Measurements from ENCODE around the gene ABHD17A. TPM values are rescaled to one million over a fixed set of nuclear protein-coding genes. Genes with fewer than 3 reads are reported as not detected.
A peak's percentile ranks its signal among the peaks of the same experiment; 100 is the strongest.

ABHD17A gene
- total RNA-seq, 6 experiments from 2014 or later: 20.4 to 49.5 (median 23.5) TPM

DNA sequence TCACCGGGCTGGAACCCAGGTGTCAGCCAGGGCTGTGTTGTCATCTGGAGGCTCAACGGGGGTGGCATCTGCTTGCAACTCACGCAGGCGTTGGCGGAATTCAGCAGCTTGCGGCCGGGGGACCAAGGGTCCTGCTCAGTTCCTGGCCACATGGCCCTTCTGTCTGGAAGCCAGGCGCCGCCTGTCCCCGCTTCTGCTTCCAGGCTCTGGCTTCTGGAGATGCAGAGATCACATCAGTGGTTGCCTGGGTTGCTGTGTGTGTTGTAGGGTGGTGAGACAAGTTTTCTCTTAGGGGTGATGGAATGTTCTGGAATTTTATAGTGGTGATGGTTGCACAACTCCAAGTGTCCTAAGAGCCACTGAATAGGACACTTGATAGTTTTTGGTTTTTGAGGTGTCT lies 24.9 kb upstream of the ABHD17A start:
- TF ChIP-seq, protein P1, sequence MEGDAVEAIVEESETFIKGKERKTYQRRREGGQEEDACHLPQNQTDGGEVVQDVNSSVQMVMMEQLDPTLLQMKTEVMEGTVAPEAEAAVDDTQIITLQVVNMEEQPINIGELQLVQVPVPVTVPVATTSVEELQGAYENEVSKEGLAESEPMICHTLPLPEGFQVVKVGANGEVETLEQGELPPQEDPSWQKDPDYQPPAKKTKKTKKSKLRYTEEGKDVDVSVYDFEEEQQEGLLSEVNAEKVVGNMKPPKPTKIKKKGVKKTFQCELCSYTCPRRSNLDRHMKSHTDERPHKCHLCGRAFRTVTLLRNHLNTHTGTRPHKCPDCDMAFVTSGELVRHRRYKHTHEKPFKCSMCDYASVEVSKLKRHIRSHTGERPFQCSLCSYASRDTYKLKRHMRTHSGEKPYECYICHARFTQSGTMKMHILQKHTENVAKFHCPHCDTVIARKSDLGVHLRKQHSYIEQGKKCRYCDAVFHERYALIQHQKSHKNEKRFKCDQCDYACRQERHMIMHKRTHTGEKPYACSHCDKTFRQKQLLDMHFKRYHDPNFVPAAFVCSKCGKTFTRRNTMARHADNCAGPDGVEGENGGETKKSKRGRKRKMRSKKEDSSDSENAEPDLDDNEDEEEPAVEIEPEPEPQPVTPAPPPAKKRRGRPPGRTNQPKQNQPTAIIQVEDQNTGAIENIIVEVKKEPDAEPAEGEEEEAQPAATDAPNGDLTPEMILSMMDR (IDR thresholded peaks at IDR 0.05): no peak
- TF ChIP-seq POLR2A (IDR thresholded peaks at IDR 0.05): no peak
- DNase-seq: no peak
- Histone ChIP-seq H3K4me1 (peaks cover 0 to 5% (median 0%) of the 10 kb centered on the region in 4 donors), H3K27me3 (no peaks in the 10 kb centered on the region), H3K4me3 (no peak overlapping the region), H3K36me3 (peaks cover 0 to 3% (median 0%) of the 10 kb centered on the region in 4 donors), H3K27ac (no peak overlapping the region), H3K9me3 (no peaks in the 10 kb centered on the region)
- ATAC-seq: no peak
- intact Hi-C loops (cut with DNase I): no loop called here
- WGBS (ENCODE audit: insufficient coverage, low coverage, low lambda C conversion rate, missing lambda C conversion rate): 100% methylated on average over 1 of the region's 10 CpGs

DNA sequence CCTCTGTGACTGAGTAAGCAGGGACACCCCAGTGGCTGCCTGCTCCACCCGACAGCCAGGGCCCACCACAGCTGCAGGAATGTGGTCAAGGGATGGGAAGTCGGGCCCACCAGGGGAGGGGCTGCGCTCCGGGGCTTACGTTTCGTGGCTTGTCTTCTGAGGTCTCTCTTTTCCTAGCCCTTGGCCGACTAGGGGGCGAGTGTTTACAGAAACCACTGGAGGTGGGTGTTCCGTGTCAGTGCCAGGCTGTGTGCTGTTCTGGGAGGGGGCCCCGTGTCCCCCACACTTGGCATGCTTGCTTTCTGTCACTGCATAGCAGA lies 24.4 kb upstream of the ABHD17A start:
- no CpG with 5 or more reads among the region's 10 CpGs for WGBS (ENCODE audit: insufficient coverage, low coverage, low lambda C conversion rate, missing lambda C conversion rate)
- Histone ChIP-seq H3K36me3 (peaks cover 0 to 3% (median 0%) of the 10 kb centered on the region in 4 donors), H3K9me3 (no peaks in the 10 kb centered on the region), H3K4me1 (peaks cover 0 to 7% (median 0%) of the 10 kb centered on the region in 4 donors), H3K27me3 (no peaks in the 10 kb centered on the region), H3K4me3 (no peak overlapping the region), H3K27ac (no peak overlapping the region)
- intact Hi-C loops (cut with DNase I): no loop called here
- TF ChIP-seq, protein P1 (IDR thresholded peaks at IDR 0.05): no peak
- no peak for TF ChIP-seq POLR2A (IDR thresholded peaks at IDR 0.05)
- ATAC-seq (no peak), DNase-seq (no peak)

DNA sequence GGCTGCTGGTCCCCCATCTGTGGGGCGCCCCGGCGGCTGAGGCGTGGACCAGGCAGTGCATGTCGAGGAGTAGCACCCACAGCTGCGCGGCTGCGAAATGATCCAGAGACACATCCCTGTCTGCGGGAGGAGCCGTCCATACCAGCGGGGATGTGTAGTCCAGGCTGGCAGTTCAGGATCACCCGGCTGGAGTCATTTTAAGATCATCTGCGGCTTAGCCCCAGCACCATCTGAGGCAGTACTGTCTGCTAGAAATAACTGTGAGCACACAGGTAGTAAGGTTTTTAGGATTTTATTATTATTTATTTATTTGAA lies 23.0 kb upstream of the ABHD17A start:
- peaks cover 0 to 8% (median 0%) of the 10 kb centered on the region in 4 donors for H3K4me1 ChIP-seq
- ATAC-seq (no peak), DNase-seq (no peak)
- WGBS (ENCODE audit: insufficient coverage, low coverage, low lambda C conversion rate, missing lambda C conversion rate): no CpG with 5 or more reads among the region's 13 CpGs
- no peaks in the 10 kb centered on the region for H3K27me3 ChIP-seq
- H3K9me3 ChIP-seq: no peaks in the 10 kb centered on the region
- H3K36me3 ChIP-seq: peaks cover 0 to 3% (median 0%) of the 10 kb centered on the region in 4 donors
- H3K27ac ChIP-seq: no peak overlapping the region
- no peak overlapping the region for H3K4me3 ChIP-seq
- no peak for TF ChIP-seq POLR2A (IDR thresholded peaks at IDR 0.05)
- TF ChIP-seq, protein P1 (IDR thresholded peaks at IDR 0.05): no peak
- intact Hi-C loops (cut with DNase I): no loop called here

DNA sequence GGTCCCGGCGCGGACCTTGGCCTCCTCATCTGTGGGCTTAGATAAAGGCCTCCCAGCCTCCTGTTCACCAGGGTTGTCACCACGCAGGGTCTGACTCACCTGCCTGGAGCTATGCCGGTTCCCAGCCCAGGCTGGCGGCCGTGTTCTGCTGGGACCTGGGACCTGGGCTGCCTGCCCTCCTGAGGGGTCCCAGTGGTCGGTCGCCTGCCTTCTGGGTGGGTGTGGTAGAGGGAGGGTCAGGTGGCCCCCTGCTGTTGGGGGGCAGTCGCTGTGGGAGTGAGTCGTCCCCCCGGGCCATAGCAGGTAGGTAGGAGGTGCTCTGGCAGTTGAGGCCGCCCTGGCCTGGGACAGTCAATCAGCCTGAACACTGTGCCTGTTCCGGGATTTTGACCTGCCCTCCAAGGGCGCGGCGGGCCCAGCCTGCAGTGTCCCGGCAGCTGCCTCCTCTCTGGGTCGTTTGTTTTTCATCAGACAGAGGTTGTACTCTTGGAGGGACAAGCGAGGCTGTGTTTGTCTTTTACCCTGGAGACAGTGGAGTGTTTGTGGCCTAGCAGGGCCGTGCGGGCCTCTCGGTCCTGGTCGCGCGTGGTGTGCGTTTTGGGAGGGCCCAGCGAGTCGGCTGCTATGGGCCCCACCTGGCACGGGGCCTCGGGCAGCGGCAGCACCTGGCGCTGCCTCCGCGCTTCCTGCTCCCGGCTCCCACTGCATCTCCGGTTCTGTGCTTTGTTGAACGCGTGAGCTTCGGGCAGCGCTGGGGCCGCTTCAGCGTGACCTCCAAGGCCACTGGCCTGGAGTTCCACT lies 22.5 kb upstream of the ABHD17A start:
- TF ChIP-seq, protein P1 (IDR thresholded peaks at IDR 0.05): no peak
- TF ChIP-seq POLR2A (IDR thresholded peaks at IDR 0.05): no peak
- no peaks in the 10 kb centered on the region for H3K36me3 ChIP-seq
- no peaks in the 10 kb centered on the region for H3K27me3 ChIP-seq
- intact Hi-C loops (cut with DNase I): no loop called here
- ATAC-seq: peak in 1 of 4 donors; percentile 27
- peak in 1 of 3 donors; percentile 59 for DNase-seq
- no peaks in the 10 kb centered on the region for H3K9me3 ChIP-seq
- H3K27ac ChIP-seq: peak overlapping the region in 1 of 3 donors; percentile 18
- 12% methylated on average over 3 of the region's 43 CpGs for WGBS (ENCODE audit: insufficient coverage, low coverage, low lambda C conversion rate, missing lambda C conversion rate)
- peaks cover 0 to 12% (median 0%) of the 10 kb centered on the region in 4 donors for H3K4me1 ChIP-seq
- H3K4me3 ChIP-seq: no peak overlapping the region
